ENCODE data around the gene USF2.
"Not testable (repeated sequence)": the region's sequence is repeated elsewhere in the genome, so short reads cannot be mapped to it uniquely, and the experiment has no call there.

The USF2 gene

DNA sequence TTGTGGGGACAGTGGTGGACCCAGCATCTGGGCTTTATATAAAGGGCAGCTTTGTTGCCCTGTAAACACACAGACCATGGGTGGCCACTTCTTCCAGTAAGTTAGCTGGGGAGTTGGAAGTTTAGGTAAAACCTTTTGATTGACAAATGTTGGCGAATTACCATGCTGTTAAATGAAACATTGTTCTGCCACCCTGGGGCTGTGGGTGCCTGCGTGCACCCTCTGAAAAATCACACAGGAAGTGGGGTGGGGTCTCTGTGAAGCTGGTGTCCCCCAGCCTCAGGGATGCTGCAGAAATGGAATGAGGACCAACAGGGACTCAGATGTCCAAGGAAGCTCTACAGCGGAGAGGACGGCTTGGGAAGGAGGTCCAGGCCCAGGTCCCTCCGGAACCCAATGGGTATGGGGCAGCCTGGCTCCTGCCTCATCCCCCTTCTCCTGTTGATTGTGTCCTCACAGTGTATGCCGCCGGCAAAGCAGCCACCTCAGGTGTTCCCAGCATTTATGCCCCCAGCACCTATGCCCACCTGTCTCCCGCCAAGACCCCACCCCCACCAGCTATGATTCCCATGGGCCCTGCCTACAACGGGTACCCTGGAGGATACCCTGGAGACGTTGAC lies 2.8 kb upstream of the USF2 start:
- FAIRE-seq, result no peak

DNA sequence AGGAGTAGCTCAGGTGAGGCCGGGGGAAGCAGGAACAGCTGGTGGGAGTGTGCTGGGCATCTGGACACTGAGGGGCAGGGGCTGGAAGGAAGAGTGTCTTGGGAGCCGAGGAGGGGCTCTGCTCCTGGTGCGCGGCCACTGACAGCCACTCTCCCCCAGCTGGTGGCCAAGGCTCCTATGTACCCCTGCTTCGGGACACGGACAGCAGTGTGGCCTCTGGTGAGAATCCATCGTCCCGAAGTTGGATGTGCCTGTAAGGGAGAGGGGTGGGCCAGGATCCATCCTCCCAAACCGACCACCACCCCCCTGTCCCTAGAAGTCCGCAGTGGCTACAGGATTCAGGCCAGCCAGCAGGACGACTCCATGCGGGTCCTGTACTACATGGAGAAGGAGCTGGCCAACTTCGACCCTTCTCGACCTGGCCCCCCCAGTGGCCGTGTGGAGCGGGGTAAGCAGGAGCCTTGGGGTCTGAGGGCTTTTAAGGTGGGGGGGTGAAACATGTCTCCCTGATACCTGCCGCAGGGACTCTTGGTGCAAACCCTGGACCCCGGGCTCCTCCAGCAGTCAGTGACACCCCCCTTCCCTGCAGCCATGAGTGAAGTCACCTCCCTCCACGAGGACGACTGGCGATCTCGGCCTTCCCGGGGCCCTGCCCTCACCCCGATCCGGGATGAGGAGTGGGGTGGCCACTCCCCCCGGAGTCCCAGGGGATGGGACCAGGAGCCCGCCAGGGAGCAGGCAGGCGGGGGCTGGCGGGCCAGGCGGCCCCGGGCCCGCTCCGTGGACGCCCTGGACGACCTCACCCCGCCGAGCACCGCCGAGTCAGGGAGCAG lies 2.0 kb upstream of the USF2 start:
- no peak for FAIRE-seq

DNA sequence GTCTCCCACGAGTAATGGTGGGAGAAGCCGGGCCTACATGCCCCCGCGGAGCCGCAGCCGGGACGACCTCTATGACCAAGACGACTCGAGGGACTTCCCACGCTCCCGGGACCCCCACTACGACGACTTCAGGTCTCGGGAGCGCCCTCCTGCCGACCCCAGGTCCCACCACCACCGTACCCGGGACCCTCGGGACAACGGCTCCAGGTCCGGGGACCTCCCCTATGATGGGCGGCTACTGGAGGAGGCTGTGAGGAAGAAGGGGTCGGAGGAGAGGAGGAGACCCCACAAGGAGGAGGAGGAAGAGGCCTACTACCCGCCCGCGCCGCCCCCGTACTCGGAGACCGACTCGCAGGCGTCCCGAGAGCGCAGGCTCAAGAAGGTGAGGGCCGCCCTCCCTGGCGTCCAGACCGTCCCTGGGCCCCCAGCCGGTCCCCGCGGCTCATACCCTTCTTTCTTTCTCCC lies 1.4 kb upstream of the USF2 start:
- FAIRE-seq, result no peak

DNA sequence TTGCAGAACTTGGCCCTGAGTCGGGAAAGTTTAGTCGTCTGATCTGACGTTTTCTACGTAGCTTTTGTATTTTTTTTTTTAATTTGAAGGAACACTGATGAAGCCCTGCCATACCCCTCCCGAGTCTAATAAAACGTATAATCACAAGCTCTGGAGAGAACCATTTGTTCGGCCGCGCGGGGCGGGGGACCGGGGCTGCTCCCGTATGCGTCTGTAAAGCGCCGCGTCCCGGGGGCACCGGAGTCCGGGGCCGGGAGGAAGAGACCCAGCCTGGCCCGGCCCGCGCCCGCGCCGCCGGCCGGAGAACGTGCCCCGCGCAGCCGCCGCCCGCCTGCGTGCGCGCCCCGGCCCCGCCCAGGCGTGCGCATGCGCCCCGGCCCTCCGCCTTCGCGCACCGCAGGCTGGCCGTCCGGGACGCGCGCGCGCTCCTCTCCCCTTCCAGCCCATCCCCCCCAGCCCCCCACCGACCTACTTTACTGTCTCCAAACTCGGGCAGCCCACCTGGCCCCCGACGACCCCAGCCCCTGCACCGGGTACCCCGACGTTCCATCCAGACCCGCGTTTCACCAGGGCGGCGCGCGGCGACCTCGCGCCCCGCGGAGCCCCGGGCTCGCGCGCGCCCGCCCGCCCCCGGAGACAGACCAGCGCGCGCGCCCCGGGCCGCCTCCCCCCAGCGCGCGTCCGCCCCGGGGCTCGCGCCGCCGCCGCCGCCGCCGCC lies 785 bp upstream of the USF2 start:
- no peak for FAIRE-seq

DNA sequence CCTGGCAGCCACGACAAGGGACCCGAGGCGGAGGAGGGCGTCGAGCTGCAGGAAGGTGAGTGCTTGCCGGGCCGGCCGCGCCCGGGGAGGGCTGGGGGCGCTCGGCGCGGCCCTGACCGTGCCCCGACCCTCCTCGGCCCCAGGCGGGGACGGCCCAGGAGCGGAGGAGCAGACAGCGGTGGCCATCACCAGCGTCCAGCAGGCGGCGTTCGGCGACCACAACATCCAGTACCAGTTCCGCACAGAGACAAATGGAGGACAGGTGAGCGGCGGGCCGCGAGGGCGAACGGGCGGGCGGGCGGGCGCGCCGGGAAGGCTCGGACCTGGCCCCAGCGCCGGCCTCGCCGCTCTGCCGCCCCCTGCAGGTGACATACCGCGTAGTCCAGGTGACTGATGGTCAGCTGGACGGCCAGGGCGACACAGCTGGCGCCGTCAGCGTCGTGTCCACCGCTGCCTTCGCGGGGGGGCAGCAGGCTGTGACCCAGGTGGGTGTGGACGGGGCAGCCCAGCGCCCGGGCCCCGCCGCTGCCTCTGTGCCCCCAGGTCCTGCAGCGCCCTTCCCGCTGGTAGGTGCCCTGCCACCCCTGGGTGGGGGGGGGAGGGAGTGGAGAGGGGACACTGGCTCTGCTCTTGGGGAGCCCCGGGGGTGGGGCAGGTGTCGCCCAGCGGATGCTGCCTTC lies 816 bp downstream of the USF2 start:
- FAIRE-seq, result no peak

DNA sequence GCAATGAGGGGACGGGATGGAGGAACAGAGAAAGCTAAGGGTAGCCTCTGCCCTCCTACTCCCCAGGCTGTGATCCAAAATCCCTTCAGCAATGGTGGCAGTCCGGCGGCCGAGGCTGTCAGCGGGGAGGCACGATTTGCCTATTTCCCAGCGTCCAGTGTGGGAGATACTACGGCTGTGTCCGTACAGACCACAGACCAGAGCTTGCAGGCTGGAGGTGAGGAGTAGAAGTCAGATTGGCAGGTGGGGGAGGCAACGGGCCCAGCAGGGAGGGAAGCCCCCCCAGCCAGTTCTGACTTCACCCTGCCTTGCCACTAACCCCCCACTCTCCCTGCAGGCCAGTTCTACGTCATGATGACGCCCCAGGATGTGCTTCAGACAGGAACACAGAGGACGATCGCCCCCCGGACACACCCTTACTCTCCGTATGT lies 1.6 kb downstream of the USF2 start:
- FAIRE-seq, result no peak

DNA sequence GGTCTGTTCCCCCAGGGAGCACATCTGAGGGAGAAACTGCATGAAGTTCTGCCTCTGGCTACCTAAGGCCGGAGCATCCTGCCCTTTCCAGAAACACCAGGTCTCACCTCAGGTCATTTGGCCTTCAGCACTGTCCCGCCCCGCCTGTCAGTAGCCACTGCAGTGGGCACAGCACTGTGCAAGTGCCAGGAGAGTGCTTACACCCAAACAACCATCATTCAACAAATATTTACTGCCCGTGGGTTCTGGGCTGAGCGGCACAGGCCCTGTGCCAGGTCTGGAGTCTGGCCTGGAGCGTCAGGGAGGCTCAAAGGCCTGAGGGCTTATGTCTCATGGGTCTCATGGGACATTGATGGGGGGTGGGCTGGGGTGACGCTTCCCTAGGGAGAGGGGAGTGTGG lies 2.8 kb downstream of the USF2 start:
- FAIRE-seq, result no peak

DNA sequence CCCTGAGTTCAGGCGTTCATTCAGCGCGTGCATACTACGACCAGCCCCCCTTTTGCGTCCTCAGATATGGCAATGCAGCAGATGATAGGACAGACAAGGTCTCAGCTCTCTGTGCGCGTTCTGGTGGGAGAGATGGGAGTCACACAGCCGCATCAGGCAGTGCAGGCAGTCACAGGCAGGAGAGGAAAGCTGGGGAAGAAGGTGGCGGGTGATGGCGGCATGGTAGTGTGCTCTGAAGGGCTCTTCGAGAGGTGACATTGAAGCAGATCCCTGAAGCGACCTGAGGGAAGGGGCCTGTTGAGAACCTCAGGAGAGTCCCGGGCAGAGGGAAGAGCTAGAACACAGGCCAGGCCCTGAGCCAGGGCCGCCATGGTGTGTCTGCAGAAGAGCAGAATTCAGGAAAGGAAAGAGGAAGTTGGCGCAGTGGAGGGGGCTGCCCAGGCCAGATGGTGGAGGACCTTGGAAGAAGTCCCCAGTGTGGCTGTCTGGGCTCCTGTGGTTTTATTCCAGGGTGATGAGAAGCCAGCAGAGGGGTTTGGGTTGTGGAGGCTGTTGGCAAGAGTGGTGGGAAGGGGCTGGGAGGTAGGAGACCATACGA lies 3.5 kb downstream of the USF2 start:
- FAIRE-seq, result no peak

DNA sequence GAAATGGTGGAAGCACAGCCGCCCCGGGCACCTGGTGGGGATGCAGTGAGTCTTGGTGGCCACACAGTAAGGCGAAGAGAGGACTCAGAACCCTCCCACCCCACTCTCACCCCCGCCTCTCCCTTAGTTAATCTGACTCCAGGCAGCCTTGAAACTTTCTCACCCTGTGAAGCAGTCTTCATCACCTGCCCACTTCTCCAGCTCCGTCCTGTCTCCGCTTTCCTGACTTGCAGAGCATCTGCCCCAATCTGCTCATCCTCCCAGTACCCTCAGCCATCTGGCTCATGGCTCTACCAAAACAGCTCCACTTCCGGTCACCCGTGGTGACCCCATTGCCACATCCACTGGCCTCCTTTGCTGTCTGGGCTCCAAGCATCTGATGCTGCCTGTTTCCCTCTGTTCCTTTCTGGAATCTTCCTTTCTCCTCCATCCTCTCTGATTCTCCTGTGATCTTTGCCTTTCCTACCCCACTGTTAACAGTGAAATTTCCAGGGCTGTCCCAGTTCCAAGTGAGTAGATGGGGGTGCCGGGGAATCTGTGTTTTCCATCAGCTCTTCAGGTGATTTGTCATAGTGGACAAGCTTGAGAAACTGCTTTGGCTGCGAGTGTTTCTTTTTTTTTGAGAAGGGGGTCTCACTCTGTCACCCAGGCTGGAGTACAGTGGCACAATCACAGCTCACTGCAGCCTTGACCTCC lies 4.3 kb downstream of the USF2 start:
- no peak for FAIRE-seq

DNA sequence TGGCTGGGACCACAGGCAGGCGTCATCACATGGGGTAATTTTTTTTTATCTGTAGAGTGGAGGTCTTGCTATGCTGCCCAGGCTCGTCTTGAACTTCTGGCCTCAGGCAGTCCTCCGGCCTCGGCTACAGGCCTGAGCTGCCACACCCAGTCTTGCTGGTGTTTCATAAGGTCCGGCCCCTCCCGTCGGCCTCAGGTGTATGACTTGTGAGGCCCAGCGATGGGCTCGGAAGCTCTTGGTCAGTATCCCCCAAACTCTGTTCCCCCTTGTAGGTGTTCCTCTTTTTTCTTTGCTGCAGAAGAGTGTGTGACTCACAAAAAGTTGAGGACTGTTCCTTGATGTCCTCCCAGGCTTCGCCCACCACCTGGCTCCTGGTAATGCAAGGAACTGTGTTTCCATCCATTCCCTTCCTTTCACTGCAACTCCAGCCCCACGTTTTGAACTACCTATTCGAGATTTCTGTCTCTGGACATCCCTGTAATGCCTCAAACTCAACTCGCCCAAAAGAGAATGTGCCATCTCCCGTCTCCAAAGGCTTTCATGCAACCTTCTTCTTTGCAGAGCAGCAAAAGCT lies 5.0 kb downstream of the USF2 start:
- FAIRE-seq, result no peak

DNA sequence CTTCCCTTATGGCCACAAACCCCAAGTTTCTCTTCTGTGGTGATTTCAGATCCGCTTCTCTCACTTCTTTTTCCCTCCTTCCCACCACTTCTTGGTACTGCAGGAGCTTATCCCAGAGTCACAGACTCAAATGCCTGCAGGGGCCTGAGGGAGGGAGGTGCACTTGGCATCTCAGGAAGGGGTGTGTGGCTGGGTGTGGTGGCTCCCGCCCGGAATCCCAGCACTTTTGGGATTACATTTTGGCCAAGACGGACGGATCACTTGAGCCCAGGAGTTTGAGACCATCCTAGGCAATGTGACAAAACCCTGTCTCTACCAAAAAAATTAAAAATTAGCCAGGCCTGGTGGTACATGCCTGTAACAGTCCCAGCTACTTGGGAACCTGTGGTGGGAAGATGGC lies 5.6 kb downstream of the USF2 start:
- no peak for FAIRE-seq

DNA sequence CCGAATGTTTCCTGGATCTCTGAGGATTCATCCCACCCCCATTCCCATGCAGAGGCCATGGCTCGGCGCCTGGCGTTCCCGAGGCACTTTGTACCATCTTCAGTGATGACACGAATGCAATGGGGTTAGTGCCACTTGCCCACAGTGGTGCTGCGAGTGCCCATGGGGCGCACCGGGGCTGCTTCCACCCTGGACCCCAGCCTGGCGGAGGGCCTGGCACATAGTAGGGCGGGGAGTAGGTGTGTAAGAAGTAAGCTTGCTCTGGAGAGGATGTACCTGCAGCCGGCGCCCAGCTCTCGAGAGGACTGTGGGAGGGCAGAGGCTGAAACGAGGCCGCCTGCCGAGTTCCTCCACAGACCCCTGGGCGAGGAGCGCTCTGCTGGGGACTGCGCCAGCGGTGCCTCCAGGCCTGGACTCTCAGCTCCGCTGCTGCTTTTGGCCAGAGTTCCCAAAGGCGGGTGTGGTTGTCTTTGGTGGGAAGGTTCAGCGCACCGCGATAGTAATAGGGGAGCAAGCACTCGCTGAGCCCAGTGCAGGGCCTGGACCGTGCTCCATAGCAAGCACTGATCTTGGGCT lies 8.0 kb downstream of the USF2 start:
- FAIRE-seq, result no peak

DNA sequence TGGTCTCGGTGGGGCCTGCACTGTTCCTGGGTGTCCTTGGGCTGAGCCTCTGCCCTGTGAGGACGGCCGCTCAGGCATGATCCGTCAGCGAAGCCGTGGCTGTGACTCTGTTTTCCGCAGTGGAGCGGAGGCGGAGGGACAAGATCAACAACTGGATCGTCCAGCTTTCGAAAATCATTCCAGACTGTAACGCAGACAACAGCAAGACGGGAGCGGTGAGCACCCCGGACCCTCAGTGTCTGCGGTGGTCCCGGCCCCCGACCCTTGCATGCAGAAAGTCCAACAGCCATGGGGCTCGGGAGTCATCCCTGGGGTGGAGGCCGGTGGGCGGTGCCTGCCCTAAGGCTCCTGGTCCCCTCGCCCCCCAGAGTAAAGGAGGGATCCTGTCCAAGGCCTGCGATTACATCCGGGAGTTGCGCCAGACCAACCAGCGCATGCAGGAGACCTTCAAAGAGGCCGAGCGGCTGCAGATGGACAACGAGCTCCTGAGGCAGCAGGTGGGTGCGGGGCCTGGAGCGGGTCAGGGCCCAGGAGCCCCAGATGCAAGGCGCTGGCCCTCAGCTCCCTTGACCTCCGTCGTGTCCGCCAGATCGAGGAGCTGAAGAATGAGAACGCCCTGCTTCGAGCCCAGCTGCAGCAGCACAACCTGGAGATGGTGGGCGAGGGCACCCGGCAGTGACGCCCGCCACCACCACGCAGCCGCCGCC lies 10.0 kb downstream of the USF2 start:
- FAIRE-seq, result no peak

DNA sequence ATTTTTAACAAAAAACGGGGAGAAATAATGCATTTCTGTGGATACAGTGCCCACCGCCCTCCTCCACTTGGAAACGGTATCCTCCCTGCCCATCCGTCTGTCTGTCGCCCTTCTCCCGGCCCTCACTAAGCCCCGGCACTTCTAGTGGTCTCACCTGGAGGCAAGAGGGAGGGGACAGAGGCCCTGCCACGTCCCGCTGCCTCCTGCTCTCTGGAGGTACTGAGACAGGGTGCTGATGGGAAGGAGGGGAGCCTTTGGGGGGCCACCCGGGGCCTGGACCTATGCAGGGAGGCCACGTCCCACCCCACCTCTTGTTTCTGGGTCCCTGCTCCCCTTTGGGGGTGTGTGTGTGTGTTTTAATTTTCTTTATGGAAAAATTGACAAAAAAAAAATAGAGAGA lies 10.6 kb downstream of the USF2 start:
- no peak for FAIRE-seq

DNA sequence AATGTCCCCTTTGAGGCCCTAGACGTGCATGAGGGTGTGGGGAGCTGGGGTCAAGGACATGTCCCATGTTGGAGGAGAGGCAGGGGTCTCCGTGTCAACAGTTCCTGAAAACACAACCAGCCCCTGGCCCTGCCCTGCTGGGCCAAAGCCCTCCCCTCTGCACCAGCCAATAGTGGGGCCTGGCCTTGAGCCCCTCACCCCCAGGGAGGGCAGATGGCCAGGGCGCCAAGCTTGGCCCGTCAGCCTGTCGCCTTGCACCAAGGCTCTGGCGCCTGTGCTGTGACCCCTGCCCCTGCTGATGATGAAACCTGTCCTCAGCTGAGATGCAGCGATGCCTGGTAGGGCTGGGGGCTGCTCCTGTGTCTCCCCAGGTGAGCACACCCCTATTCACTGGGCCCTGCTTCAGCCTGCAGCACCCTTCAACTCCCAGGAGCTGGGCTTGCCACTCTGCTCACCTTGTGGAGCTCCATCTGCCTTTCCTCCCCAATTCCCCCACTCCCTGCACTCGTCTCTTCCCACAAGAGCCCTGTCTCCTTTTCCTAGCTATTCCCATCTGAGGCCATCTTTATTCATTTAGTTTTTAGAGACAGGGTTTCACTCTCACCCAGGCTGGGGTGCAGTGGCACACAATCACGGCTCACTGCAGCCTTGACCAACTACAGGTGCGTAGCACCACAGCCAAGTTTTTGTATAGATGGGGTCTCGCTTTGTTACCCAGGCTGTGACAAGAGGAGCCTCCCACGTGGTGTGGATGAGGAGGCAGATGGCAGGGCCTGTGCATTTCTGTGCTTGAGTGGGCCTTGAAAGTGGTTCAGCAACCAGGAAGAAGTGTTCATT lies 11.4 kb downstream of the USF2 start:
- no peak for FAIRE-seq

DNA sequence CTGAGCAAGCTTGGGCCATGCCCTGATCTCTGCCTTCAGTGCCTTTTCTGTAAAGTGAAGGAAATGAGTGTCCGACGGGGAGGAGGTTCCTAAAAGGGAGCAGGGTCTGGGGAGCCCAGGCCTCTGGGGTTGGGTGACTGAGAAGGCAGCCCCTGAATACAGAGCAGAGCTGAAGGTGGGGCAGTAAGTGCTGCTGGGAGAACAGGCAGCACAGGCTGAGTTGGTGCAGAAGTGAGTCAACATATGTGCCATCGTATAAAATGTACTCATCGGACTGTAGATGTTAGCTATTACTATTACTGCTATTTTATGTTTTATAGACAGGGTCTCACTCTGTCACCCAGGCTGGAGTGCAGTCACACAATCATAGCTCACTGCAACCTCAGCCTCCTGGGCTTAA lies 12.5 kb downstream of the USF2 start:
- no peak for FAIRE-seq

DNA sequence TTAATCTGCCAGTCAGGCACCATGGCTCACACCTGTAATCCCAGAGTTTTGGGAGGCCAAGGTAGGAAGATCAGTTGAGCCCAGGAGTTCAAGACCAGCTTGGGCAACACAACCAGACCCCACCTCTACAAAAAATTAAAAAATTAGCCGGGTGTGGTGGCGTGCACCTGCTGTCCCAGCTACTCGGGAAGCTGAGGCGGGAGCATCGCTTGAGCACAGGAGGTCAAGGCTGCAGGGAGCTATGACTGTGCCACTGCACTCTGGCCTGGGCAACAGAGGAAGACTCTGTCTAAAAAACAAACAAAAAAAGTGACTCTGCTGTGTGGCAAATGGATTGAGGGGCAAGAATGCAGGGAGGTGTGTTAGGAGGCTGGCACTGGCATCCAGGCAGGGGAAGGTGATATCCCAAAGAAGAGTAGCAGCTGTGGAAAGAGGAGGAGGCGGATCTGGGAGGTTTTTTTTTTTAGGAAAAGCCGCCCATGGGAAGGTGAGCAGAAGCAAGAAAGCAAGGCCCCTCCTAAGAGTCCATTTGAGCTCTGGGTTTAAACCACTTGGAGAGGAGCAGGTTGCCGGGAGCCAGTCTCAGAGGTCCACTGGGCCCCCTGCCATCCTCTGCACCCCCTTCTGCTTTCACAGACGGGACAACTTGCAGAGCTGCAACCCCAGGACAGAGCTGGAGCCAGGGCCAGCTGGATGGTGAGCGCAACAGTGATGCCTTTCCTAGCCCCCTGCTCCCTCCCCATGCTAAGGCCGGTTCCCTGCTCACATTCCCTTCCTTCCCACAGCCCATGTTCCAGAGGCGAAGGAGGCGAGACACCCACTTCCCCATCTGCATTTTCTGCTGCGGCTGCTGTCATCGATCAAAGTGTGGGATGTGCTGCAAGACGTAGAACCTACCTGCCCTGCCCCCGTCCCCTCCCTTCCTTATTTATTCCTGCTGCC lies 15.7 kb downstream of the USF2 start:
- FAIRE-seq, result no peak

DNA sequence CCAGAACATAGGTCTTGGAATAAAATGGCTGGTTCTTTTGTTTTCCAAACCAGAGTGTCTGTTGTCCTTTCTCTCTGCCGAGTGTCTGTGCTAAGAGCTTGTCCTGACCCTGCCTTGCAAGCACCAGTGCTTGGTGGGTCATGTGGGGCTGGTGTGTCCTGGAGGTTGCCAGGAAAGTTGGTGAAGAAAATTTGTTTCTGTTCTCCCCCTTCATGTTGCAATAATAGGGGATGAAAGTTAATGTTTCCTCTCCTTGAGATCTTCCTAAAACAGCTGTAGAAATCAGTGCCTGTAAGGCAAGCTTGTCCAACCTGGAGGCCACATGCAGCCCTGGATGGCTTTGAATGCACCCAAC lies 16.3 kb downstream of the USF2 start:
- FAIRE-seq, result no peak

DNA sequence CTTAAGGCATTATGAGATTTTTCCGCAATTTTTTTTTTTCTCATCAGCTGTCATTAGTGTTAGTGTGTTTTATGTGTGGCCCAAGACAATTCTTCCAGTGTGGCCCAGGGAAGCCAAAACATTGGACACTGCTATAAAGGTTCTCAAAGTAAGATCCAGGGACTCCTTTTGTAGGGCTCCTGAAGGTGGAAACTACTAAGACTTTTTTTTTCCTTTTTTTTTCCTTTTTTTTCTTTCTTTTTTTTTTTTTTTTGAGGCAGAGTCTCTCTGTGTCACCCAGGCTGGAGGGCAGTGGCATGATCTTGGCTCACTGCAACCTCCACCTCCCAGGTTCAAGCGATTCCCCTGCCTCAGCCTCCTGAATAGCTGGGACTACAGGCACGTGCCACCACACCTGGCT lies 16.7 kb downstream of the USF2 start:
- not testable (repeated sequence) for FAIRE-seq
